Prostate gland (tissue), 2 donors: Measurements from ENCODE around the gene ITGAV.

Experiments used
- POLR2A ChIP-seq: fragments of 450-650 bp; IDR thresholded peaks from one replicate; pipeline ENCODE4 v1.6.1; 2016; ENCODE audit warnings: antibody characterized with exemption, mild to moderate bottlenecking
- POLR2AphosphoS5 ChIP-seq: sonication (generic); formaldehyde crosslinking; IDR thresholded peaks from one replicate; pipeline ENCODE4 v1.6.1; 2017; ENCODE audit warnings: antibody characterized with exemption
- TF ChIP-seq, protein P1 (sequence below), 4 experiments: fragments of 200-600 bp in 2 of 4; fragments of 450-650 bp in 2 of 4; sonication (generic) in 2 of 4; IDR thresholded peaks; 1 replicate in 3 of 4; 2 replicates in 1 of 4; pipeline ENCODE4 v1.5.1; 2016 to 2019; ENCODE audit warnings: antibody characterized with exemption in 4 of 4, mild to moderate bottlenecking in 2 of 4, moderate library complexity in 2 of 4

DNA sequence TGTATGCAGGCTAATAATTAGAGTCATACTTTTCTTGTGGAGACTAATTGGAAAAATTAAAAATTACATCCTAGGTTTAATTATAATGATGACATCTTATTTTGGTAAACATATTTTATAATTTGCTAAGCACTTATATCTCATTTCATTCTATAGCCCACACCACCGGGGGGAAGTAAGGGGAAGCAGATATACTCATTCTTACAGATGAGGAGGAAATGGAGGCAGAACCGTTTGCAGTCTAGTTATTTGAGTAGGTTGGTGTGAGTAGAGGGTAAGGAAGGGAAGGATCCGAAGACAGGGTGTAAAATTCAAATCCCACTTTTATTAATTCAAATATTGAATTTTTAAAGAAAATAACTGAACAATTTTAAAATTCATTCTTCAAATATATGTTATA, 3.7 kb downstream of the ITGAV start:
- TF ChIP-seq, protein P1, sequence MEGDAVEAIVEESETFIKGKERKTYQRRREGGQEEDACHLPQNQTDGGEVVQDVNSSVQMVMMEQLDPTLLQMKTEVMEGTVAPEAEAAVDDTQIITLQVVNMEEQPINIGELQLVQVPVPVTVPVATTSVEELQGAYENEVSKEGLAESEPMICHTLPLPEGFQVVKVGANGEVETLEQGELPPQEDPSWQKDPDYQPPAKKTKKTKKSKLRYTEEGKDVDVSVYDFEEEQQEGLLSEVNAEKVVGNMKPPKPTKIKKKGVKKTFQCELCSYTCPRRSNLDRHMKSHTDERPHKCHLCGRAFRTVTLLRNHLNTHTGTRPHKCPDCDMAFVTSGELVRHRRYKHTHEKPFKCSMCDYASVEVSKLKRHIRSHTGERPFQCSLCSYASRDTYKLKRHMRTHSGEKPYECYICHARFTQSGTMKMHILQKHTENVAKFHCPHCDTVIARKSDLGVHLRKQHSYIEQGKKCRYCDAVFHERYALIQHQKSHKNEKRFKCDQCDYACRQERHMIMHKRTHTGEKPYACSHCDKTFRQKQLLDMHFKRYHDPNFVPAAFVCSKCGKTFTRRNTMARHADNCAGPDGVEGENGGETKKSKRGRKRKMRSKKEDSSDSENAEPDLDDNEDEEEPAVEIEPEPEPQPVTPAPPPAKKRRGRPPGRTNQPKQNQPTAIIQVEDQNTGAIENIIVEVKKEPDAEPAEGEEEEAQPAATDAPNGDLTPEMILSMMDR (IDR thresholded peaks at IDR 0.05), result no peak
- no peak for TF ChIP-seq POLR2A
- no peak for TF ChIP-seq POLR2AphosphoS5
